HepG2 (cell line): ENCODE data around the gene ZFHX3. TPM values are rescaled to one million over a fixed set of nuclear protein-coding genes. Genes with fewer than 3 reads are reported as not detected.

ENCODE experiments used
- GFI1 ChIP-seq: sonication (generic); formaldehyde crosslinking; IDR thresholded peaks from 2 replicates; pipeline ENCODE4 v1.5.0; 2020; ENCODE audit warnings: missing genetic modification reagents, mild to moderate bottlenecking, borderline replicate concordance
- HIVEP1 ChIP-seq: sonication (generic); formaldehyde crosslinking; IDR thresholded peaks from 2 replicates; pipeline ENCODE4 v1.4.0; 2020; ENCODE audit warnings: mild to moderate bottlenecking, missing genetic modification reagents
- HNRNPUL1 ChIP-seq: fragments of 200-400 bp; formaldehyde crosslinking; IDR thresholded peaks from 2 replicates; pipeline ENCODE4 v1.6.1; 2017; ENCODE audit warnings: low read depth, mild to moderate bottlenecking, low read length, moderate library complexity
- HOXA3 ChIP-seq: sonication (generic); formaldehyde crosslinking; IDR thresholded peaks from 2 replicates; pipeline ENCODE4 v1.5.0; 2020; ENCODE audit warnings: missing genetic modification reagents
- RAD21 ChIP-seq: fragments of 450-650 bp; formaldehyde crosslinking; IDR thresholded peaks from 2 replicates; pipeline ENCODE4 v1.5.0; 2020; ENCODE audit warnings: mild to moderate bottlenecking
- RBM22 ChIP-seq: fragments of 200-400 bp; formaldehyde crosslinking; optimal IDR thresholded peaks from 2 replicates; pipeline ENCODE3; 2017; ENCODE audit warnings: mild to moderate bottlenecking, low read length, moderate library complexity
- RXRB ChIP-seq: IDR thresholded peaks from 2 replicates; pipeline ENCODE4 v1.6.1; 2016; ENCODE audit warnings: borderline replicate concordance, missing genetic modification reagents, missing compliant biosample characterization
- SETDB1 ChIP-seq: sonication (generic); formaldehyde crosslinking; IDR thresholded peaks from 2 replicates; pipeline ENCODE4 v1.5.1; 2020; ENCODE audit warnings: missing genetic modification reagents, mild to moderate bottlenecking, borderline replicate concordance
- ZFAT ChIP-seq: sonication (generic); formaldehyde crosslinking; conservative IDR thresholded peaks from 2 replicates; pipeline ENCODE4 v1.8.1; 2023; ENCODE audit warnings: missing genetic modification reagents, inconsistent platforms
- ZFP1 ChIP-seq: IDR thresholded peaks from 2 replicates; pipeline ENCODE4 v1.6.1; 2016
- ZFP36 ChIP-seq: fragments of 150-350 bp; IDR thresholded peaks from 2 replicates; pipeline ENCODE4 v1.6.1; 2018; ENCODE audit warnings: borderline replicate concordance, low read length, low read depth; ENCODE audit not compliant: partially characterized antibody
- ZFP90 ChIP-seq: sonication (generic); formaldehyde crosslinking; IDR thresholded peaks from 2 replicates; pipeline ENCODE4 v1.8.0; 2022; ENCODE audit warnings: missing genetic modification reagents, mild to moderate bottlenecking, inconsistent platforms, borderline replicate concordance
- ZNF256 ChIP-seq: sonication (generic); formaldehyde crosslinking; conservative IDR thresholded peaks from 2 replicates; pipeline ENCODE4 v1.4.0; 2020; ENCODE audit warnings: missing genetic modification reagents
- ZNF34 ChIP-seq: sonication (generic); formaldehyde crosslinking; IDR thresholded peaks from 2 replicates; pipeline ENCODE4 v1.4.0; 2020; ENCODE audit warnings: mild to moderate bottlenecking, missing genetic modification reagents, borderline replicate concordance
- ZNF383 ChIP-seq: sonication (generic); formaldehyde crosslinking; IDR thresholded peaks from 2 replicates; pipeline ENCODE4 v1.4.0; 2020; ENCODE audit warnings: missing genetic modification reagents, mild to moderate bottlenecking, borderline replicate concordance
- ZNF557 ChIP-seq: sonication (generic); formaldehyde crosslinking; IDR thresholded peaks from 2 replicates; pipeline ENCODE4 v1.4.0; 2020; ENCODE audit warnings: missing genetic modification reagents
- ZNF562 ChIP-seq: sonication (generic); formaldehyde crosslinking; IDR thresholded peaks from 2 replicates; pipeline ENCODE4 v1.8.0; 2022; ENCODE audit warnings: missing genetic modification reagents, borderline replicate concordance
- ZNF564 ChIP-seq: sonication (generic); formaldehyde crosslinking; IDR thresholded peaks from 2 replicates; pipeline ENCODE4 v1.8.1; 2023; ENCODE audit warnings: mild to moderate bottlenecking, missing genetic modification reagents
- ZNF569 ChIP-seq: sonication (generic); formaldehyde crosslinking; IDR thresholded peaks from 2 replicates; pipeline ENCODE4 v1.5.0; 2020; ENCODE audit warnings: mild to moderate bottlenecking, missing genetic modification reagents, moderate library complexity, borderline replicate concordance
- ZNF781 ChIP-seq: sonication (generic); formaldehyde crosslinking; IDR thresholded peaks from 2 replicates; pipeline ENCODE4 v1.5.1; 2020; ENCODE audit warnings: borderline replicate concordance, mild to moderate bottlenecking, missing genetic modification reagents; ENCODE audit errors: not compliant biosample characterization
- polyA plus RNA-seq, 8 experiments: library from polyadenylated mRNA; depleted of rRNA in 3 of 8; stranded (reverse) in 7 of 8; unstranded in 1 of 8; fragments of >200 nt; fragmentation: Illumina TruSeq in 4 of 8; extraction: Trizol in 4 of 8; gene quantifications; 2 replicates each; pipeline versions ENCODE4 v1.2.1 to v1.2.3, GENCODE V29; 2011 to 2016; ENCODE audit warnings: low read depth in 4 of 8, missing spikeins in 1 of 8, mixed read lengths in 1 of 8; ENCODE audit not compliant: insufficient read depth in 1 of 8
- total RNA-seq, 5 experiments: library from RNA; depleted of rRNA; stranded (reverse); fragments of >200 nt; fragmentation: Illumina TruSeq; extraction: Trizol; gene quantifications; 2 replicates each; pipeline ENCODE4 v1.2.3, GENCODE V29; 2016; ENCODE audit warnings: low read depth in 1 of 5
- TF ChIP-seq, protein P1 (sequence below): sonication (generic); formaldehyde crosslinking; IDR thresholded peaks from 2 replicates; pipeline ENCODE4 v1.5.0; 2020; ENCODE audit warnings: missing genetic modification reagents, mild to moderate bottlenecking, borderline replicate concordance
- TF ChIP-seq, protein P2 (sequence below): sonication (generic); formaldehyde crosslinking; IDR thresholded peaks from 2 replicates; pipeline ENCODE4 v1.4.0; 2020; ENCODE audit warnings: mild to moderate bottlenecking, missing genetic modification reagents
- TF ChIP-seq, protein P3 (sequence below): sonication (generic); formaldehyde crosslinking; IDR thresholded peaks from 2 replicates; pipeline ENCODE4 v1.4.0; 2020; ENCODE audit warnings: low read depth, mild to moderate bottlenecking, missing genetic modification reagents
- TF ChIP-seq, protein P4 (sequence below): IDR thresholded peaks from 2 replicates; pipeline ENCODE4 v1.6.1; 2016; ENCODE audit warnings: missing biosample characterization, missing genetic modification reagents, low read depth
- TF ChIP-seq, protein P5 (sequence below): sonication (generic); formaldehyde crosslinking; IDR thresholded peaks from 2 replicates; pipeline ENCODE4 v1.8.0; 2022; ENCODE audit warnings: missing genetic modification reagents, mild to moderate bottlenecking, inconsistent platforms, borderline replicate concordance

ZFHX3 gene
- total and polyA plus RNA-seq, 2 of the 13 experiments (the other 11 are each of a cell fraction or from before 2014, with no cell fraction given), result 5.0 to 6.0 TPM

DNA sequence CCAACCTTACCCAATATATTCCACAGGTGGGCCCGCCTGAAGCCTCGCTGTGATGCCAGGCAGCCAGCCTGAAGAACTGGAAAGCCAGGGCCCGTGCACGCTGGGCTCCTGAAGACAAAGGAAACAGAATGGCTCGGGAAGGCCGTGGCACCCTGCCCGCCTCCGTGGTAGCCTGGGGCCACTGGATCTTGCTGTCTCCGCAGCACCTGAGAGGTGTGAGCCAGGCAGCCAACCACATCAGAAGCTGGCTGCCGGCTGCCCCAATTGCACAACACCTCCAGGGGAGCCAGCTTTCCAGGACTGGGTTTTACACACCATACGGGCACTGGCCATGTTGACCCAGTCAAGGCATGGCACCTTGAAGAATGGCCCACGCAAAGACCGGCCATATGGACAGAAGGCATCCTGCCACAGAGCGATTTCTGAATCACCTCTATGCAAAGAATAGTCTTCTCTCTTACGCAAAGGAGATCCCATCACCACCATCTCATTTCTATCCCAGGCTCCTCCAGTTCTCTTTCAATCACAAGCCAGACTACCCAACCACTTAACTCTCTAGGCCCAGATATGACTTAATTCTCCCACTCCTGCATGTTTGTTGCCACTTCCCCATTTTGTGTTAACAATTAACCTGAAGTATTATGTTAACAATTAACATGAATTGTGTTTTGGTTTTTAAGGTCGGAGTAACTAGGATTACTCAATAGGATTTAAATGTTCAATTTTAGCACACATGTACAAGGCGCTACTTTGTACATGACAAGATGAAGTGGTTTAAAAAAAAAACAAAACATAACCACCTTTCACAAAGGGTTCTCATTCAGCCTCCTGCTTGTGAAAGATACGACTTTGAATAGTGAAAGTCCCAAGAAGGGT, 32.1 kb downstream of the ZFHX3 start (continued):
- TF ChIP-seq, protein P1, sequence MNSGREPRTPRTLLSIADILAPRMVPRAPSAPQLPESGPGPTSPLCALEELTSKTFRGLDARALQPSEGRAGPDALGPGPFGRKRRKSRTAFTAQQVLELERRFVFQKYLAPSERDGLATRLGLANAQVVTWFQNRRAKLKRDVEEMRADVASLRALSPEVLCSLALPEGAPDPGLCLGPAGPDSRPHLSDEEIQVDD (CRISPR knock-in tag), result no peak
- no peak for TF ChIP-seq HNRNPUL1
- no peak for TF ChIP-seq ZNF781
- TF ChIP-seq SETDB1 (CRISPR knock-in tag), result no peak
- TF ChIP-seq ZNF569 (CRISPR knock-in tag), result no peak
- TF ChIP-seq ZFP1 (CRISPR knock-in tag), result no peak
- TF ChIP-seq RBM22, result no peak
- no peak for TF ChIP-seq ZFAT (CRISPR knock-in tag)
- TF ChIP-seq ZNF383, result no peak
- TF ChIP-seq, protein P2, sequence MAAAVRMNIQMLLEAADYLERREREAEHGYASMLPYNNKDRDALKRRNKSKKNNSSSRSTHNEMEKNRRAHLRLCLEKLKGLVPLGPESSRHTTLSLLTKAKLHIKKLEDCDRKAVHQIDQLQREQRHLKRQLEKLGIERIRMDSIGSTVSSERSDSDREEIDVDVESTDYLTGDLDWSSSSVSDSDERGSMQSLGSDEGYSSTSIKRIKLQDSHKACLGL (CRISPR knock-in tag), result no peak
- TF ChIP-seq, protein P3, sequence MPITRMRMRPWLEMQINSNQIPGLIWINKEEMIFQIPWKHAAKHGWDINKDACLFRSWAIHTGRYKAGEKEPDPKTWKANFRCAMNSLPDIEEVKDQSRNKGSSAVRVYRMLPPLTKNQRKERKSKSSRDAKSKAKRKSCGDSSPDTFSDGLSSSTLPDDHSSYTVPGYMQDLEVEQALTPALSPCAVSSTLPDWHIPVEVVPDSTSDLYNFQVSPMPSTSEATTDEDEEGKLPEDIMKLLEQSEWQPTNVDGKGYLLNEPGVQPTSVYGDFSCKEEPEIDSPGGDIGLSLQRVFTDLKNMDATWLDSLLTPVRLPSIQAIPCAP, result no peak
- TF ChIP-seq ZNF562 (CRISPR knock-in tag), result no peak
- TF ChIP-seq HIVEP1 (CRISPR knock-in tag), result peak; percentile 66; the same call in 1 of the 2 replicates
- TF ChIP-seq, protein P4, sequence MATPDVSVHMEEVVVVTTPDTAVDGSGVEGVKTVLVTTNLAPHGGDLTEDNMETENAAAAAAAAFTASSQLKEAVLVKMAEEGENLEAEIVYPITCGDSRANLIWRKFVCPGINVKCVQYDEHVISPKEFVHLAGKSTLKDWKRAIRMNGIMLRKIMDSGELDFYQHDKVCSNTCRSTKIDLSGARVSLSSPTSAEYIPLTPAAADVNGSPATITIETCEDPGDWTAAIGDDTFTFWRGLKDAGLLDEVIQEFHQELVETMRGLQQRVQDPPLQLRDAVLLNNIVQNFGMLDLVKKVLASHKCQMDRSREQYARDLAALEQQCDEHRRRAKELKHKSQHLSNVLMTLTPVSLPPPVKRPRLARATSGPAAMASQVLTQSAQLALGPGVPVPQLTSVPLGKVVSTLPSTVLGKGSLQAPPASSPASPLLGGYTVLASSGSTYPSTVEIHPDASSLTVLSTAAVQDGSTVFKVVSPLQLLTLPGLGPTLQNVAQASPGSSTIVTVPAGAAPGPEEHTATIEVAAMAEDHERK, result no peak
- TF ChIP-seq ZFP36, result no peak
- TF ChIP-seq ZNF564 (CRISPR knock-in tag), result no peak
- TF ChIP-seq RXRB (CRISPR knock-in tag), result peak; percentile 24; the same call in 1 of the 2 replicates
- TF ChIP-seq, protein P5, sequence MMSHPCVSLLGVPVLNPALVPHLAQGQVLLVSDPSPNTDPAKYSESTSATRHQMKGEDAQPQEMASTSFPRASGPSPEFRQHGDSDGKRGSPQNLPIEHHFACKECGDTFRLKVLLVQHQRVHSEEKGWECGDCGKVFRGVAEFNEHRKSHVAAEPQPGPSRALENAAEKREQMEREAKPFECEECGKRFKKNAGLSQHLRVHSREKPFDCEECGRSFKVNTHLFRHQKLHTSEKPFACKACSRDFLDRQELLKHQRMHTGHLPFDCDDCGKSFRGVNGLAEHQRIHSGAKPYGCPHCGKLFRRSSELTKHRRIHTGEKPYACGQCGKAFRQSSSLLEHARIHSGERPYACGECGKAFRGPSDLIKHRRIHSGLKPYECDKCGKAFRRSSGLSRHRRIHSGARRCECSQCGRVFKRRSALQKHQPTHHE (CRISPR knock-in tag), result no peak; the same call in 1 of the 2 replicates
- TF ChIP-seq ZFP90 (CRISPR knock-in tag), result no peak
- TF ChIP-seq ZNF256 (CRISPR knock-in tag), result no peak
- 0 out of 2 replicates have a peak, but pooled peaks have one; percentile 70 for TF ChIP-seq ZNF34 (CRISPR knock-in tag)
- peak; percentile 27; the same call in 1 of the 2 replicates for TF ChIP-seq HOXA3 (CRISPR knock-in tag)
- no peak for TF ChIP-seq ZNF557 (CRISPR knock-in tag)
- 0 out of 2 replicates have a peak, but pooled peaks have one; percentile 33 for TF ChIP-seq GFI1
- TF ChIP-seq RAD21, result peak; percentile 38; the same call in 1 of the 2 replicates
